HUES48 (cell line): Measurements from ENCODE around the gene SPTLC1.
A peak's percentile ranks its signal among the peaks of the same experiment; 100 is the strongest.
"Not testable (repeated sequence)": the region's sequence is repeated elsewhere in the genome, so short reads cannot be mapped to it uniquely, and the experiment has no call there.

Experiments
- H3K27ac ChIP-seq: one replicate; pipeline ENCODE4 v1.7.0; 2013; ENCODE audit warnings: low read depth, low read length, inconsistent platforms
- H3K27me3 ChIP-seq: 2 replicates; pipeline ENCODE4 v1.6.1; 2013; ENCODE audit warnings: mild to moderate bottlenecking, low read length; ENCODE audit not compliant: control insufficient read depth, insufficient read depth
- H3K36me3 ChIP-seq: 2 replicates; pipeline ENCODE4 v1.6.1; 2013; ENCODE audit warnings: low read length; ENCODE audit not compliant: control insufficient read depth, insufficient read depth
- H3K4me1 ChIP-seq: 2 replicates; pipeline ENCODE4 v1.6.1; 2013; ENCODE audit warnings: mild to moderate bottlenecking, low read length; ENCODE audit not compliant: control insufficient read depth, insufficient read depth
- H3K4me3 ChIP-seq: 2 replicates; pipeline ENCODE4 v1.5.1; 2013; ENCODE audit warnings: mild to moderate bottlenecking, low read depth, low read length
- H3K9ac ChIP-seq: 2 replicates; pipeline ENCODE4 v1.6.1; 2013; ENCODE audit warnings: mild to moderate bottlenecking, low read depth, low read length, moderate library complexity
- H3K9me3 ChIP-seq: 2 replicates; pipeline ENCODE4 v1.6.1; 2013; ENCODE audit warnings: low read length; ENCODE audit not compliant: control insufficient read depth, insufficient read depth

SPTLC1 gene

DNA sequence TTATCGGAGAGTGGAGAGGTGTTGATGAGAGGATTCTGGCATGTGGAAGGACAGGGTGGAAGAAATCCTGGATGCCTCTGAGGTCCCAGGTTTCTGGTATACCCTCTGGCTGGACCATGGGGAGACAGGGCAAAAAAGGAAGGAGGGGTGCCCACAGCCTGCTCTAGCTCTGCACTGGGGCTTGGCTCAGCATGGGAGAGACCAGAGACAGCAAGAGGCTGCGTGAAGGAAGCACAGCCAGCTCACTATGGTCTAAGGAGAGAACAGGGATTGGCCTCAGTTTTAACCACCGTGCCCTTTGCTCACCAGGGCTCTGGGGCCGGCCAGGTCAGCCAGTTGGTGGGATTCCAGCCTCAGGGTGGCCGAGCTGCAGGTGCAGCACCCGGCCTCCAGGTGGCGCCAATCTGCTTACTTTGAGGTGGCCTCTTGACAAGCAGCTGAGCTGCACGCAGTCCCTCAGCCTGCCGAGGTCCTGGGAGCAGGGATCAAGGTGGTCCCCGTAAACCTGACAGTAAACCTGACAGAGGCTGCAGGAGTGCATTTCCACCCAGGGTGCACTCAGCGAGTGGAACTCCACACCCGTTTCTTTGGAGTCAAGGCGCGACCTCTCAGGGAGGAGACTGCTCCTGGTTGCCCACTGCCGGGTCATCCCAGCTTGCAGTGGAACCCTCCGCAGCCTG is 25.0 kb upstream of the SPTLC1 start:
- Histone ChIP-seq H3K36me3 (no peaks in the 10 kb centered on the region), H3K9ac (no peak overlapping the region), H3K4me1 (peaks cover 6% of the 10 kb centered on the region), H3K9me3 (no peaks in the 10 kb centered on the region), H3K27ac (no peak overlapping the region), H3K4me3 (peak overlapping the region; percentile 51; the same call in 1 of the 2 replicates), H3K27me3 (peaks cover 20% of the 10 kb centered on the region)

DNA sequence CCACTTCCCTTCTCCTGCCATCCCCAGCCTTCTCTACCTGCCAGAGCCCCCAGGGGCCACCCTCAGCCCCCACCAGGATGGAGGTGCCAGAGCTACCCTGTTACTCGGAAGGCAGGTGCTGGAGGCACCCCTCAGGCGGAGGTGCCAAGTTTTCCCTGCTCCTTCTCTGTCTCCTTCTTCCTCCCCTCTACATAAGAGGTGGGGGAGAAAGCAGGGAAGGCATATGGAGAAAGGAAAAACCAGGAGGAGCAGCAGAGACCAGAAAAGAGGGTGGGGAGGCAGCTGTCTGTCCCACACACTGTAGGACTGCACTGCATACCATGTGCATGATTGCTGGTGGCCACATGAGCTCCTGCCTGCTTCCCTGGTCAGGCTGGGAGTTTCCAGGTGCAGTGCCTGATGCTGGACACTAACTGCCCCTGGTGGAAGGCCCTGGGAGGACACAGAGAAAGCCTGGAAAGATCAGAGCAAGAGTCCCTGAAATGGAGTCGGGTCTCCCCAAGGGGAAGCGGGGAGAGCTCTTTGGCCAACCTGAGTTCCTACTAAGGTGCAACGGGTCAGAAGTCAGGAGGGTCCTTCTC is 23.8 kb upstream of the SPTLC1 start:
- Histone ChIP-seq H3K27me3 (peaks cover 20% of the 10 kb centered on the region), H3K4me1 (peaks cover 11% of the 10 kb centered on the region), H3K27ac (peak overlapping the region; percentile 8)
- H3K36me3 ChIP-seq, H3K9ac ChIP-seq, H3K4me3 ChIP-seq, H3K9me3 ChIP-seq: not testable (repeated sequence)

- Histone ChIP-seq H3K27me3 (peaks cover 20% of the 10 kb centered on the region), H3K9me3 (no peaks in the 10 kb centered on the region), H3K27ac (no peak overlapping the region), H3K36me3 (no peaks in the 10 kb centered on the region), H3K9ac (no peak overlapping the region), H3K4me1 (peaks cover 11% of the 10 kb centered on the region), H3K4me3 (no peak overlapping the region)
Measured at GRCh38 chr9:92138157-92138959, 23.1 kb upstream of the SPTLC1 start.

DNA sequence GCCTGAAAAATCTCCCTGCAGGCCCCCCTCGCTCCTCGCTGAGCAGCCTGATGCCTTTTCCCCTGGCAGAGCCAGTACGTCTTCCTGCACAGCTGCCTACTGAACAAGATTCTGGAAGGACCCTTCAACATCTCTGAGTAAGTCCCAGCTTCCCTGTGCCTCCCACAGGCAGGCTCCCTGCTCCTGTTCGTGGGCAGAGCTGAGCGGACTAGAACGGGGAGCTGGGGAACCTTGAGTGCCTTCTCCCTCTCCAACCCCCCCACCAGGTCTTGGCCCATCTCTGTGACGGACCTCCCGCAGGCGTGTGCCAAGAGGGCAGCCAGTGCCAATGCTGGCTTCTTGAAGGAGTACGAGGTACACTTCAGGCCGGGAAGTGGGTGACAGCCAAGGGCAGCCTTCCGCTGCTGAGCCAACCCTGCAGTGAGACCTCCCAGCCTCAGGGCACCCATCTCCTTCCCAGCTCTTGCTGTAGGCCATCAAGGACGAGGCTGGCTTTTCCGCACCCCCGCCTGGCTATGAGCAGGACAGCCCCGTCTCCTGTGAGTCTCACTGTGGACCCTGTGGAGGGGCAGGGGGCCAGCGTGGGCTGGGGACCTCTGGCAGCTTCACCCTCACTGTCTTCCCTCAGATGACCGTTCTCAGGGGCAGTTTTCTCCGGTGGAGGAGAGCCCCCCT is 21.1 kb upstream of the SPTLC1 start:
- H3K9me3 ChIP-seq, result no peaks in the 10 kb centered on the region
- H3K4me1 ChIP-seq, result peaks cover 11% of the 10 kb centered on the region
- H3K27me3 ChIP-seq, result peaks cover 8% of the 10 kb centered on the region
- H3K9ac ChIP-seq, result no peak overlapping the region
- H3K27ac ChIP-seq, result no peak overlapping the region
- H3K4me3 ChIP-seq, result no peak overlapping the region
- H3K36me3 ChIP-seq, result no peaks in the 10 kb centered on the region

DNA sequence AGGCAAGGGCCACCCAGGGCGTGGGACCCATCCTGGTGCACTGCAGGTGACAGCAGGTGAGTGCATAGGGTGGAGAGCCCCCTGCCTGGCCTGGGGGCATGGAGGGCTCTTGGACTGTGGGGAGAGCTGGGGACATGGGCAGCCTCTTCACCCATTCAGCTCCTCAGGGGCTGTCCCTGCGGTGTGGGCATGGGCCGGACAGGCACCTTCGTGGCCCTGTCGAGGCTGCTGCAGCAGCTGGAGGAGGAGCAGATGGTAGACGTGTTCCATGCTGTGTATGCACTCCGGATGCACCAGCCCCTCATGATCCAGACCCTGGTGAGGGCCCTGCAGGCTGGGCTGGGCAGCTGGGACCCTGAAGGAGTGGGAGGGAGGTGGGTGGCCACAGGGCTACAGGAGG is 20.4 kb upstream of the SPTLC1 start:
- Histone ChIP-seq H3K27ac (no peak overlapping the region), H3K9ac (no peak overlapping the region)

DNA sequence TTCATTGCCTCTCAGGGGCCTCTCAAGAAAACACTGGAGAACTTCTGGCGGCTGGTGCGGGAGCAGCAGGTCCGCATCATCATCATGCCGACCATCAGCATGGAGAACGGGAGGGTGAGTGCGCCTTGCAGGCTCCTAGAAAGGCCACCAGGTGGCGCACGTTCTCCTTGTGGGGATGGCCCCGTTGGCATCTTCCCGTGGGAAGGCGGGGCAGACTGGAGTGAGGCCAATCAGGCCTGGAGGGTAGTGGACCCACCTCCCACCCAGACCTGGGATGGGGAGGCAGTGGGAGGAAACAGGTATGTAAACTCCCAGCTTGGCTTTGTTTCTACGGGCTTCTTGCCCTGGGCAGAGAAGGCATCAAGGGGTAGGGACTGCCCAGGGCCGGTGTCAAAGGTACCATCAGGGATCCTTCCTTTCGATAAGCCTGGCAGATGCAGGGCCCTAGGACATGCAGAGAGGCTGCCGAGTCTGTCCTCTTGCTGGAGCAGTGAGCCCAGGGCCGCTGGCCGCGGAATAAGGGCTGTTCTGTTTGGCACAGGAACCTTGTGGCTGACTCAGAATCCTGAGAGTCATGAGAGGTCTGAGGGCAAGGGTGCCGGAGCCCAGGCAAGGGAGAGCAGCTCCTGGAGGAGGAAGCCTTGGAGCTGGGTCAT is 18.9 kb upstream of the SPTLC1 start:
- H3K9ac ChIP-seq, result no peak overlapping the region
- no peak overlapping the region for H3K27ac ChIP-seq
- peaks cover 5% of the 10 kb centered on the region; the same call in 1 of the 2 replicates for H3K4me1 ChIP-seq
- no peaks in the 10 kb centered on the region for H3K9me3 ChIP-seq
- no peaks in the 10 kb centered on the region for H3K27me3 ChIP-seq
- no peaks in the 10 kb centered on the region for H3K36me3 ChIP-seq
- peak overlapping the region; percentile 45; the same call in 1 of the 2 replicates for H3K4me3 ChIP-seq

More for the DNA sequence above, 20.4 kb upstream of the SPTLC1 start:
- no peaks in the 10 kb centered on the region for H3K36me3 ChIP-seq
- no peaks in the 10 kb centered on the region for H3K9me3 ChIP-seq
- H3K4me3 ChIP-seq, result no peak overlapping the region
- peaks cover 8% of the 10 kb centered on the region for H3K4me1 ChIP-seq
- peaks cover 3% of the 10 kb centered on the region for H3K27me3 ChIP-seq

GRCh38 chr9:92132913-92133312 is 17.7 kb upstream of the SPTLC1 start:
- H3K9me3 ChIP-seq, H3K4me3 ChIP-seq, H3K4me1 ChIP-seq, H3K27ac ChIP-seq, H3K27me3 ChIP-seq, H3K9ac ChIP-seq, H3K36me3 ChIP-seq: not testable (repeated sequence)

DNA sequence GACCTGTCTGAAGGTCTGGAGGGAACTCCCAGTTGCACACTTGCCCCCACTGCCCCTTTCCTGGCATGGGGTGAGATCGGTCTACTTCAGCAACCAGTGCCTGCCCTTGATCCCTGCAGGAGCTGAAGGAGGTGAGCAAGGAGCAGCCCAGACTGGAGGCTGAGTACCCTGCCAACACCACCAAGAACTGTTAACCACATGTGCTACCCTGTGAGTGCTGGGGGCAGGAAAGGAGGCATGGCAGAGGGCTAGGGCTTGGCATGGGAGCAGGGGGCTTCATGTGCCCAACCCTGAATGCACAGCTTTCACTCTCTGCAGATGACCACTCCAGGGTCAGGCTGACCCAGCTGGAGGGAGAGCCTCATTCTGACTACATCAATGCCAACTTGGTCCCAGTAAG is 17.3 kb upstream of the SPTLC1 start:
- Histone ChIP-seq H3K4me1 (peaks cover 5% of the 10 kb centered on the region; the same call in 1 of the 2 replicates), H3K4me3 (no peak overlapping the region), H3K9me3 (no peaks in the 10 kb centered on the region), H3K9ac (no peak overlapping the region), H3K27me3 (no peaks in the 10 kb centered on the region), H3K27ac (no peak overlapping the region), H3K36me3 (no peaks in the 10 kb centered on the region)

DNA sequence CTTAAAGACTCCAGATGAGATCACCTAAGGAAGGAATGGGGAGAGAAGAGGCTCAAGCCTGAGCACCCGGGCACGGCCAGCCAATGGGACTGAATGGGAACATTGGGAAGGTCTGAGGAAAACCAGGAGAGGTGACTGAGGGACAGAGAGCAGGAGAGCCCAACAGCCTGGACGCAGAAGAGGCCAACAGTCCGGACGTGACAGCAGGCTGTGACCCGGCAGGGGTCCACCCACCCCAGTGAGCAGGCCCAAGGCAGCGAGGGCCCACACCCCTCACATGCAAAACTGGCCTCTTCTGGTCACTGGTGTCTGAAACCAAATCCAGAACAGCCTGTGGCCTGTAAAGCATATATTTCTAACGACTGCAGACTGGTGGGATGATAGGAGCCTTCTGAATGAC is 7.6 kb upstream of the SPTLC1 start:
- Histone ChIP-seq H3K9ac (no peak overlapping the region), H3K4me3 (no peak overlapping the region), H3K27me3 (no peaks in the 10 kb centered on the region), H3K4me1 (no peaks in the 10 kb centered on the region), H3K9me3 (no peaks in the 10 kb centered on the region), H3K36me3 (no peaks in the 10 kb centered on the region), H3K27ac (no peak overlapping the region)

- Histone ChIP-seq H3K9ac (no peak overlapping the region), H3K4me3 (no peak overlapping the region)
Measured at GRCh38 chr9:92122061-92122460, 6.8 kb upstream of the SPTLC1 start.

More at GRCh38 chr9:92122061-92122460, 6.8 kb upstream of the SPTLC1 start:
- no peaks in the 10 kb centered on the region for H3K4me1 ChIP-seq
- H3K27ac ChIP-seq, result no peak overlapping the region
- no peaks in the 10 kb centered on the region for H3K27me3 ChIP-seq
- no peaks in the 10 kb centered on the region for H3K36me3 ChIP-seq
- H3K9me3 ChIP-seq, result no peaks in the 10 kb centered on the region
